Endothelial cell of umbilical vein (primary cell): Measurements from ENCODE around the gene CIB4.

Source experiments
- EZH2 ChIP-seq: IDR thresholded peaks from 2 replicates; pipeline ENCODE4 v1.6.1; 2012; ENCODE audit warnings: borderline replicate concordance, low read depth, mild to moderate bottlenecking, moderate library complexity, low read length, inconsistent platforms; ENCODE audit not compliant: severe bottlenecking
- FOS ChIP-seq: IDR thresholded peaks from 2 replicates; pipeline ENCODE4 v1.6.1; 2011; ENCODE audit warnings: mild to moderate bottlenecking, low read length, moderate library complexity, borderline replicate concordance; ENCODE audit not compliant: insufficient read depth
- GATA2 ChIP-seq: IDR thresholded peaks from 2 replicates; pipeline ENCODE4 v1.7.0; 2011; ENCODE audit warnings: low read depth, mild to moderate bottlenecking, moderate library complexity, mixed read lengths, low read length; ENCODE audit not compliant: insufficient read length, insufficient read depth
- MYC ChIP-seq: IDR thresholded peaks from one replicate; pipeline ENCODE4 v1.6.1; 2011; ENCODE audit warnings: mild to moderate bottlenecking, low read depth, low read length
- POLR2A ChIP-seq: IDR thresholded peaks from 2 replicates; pipeline ENCODE4 v1.6.1; 2012; ENCODE audit warnings: low read depth, mild to moderate bottlenecking, control low read depth, low read length
- POLR2AphosphoS5 ChIP-seq: IDR thresholded peaks from 2 replicates; pipeline ENCODE4 v1.6.1; 2012; ENCODE audit warnings: low read depth, mild to moderate bottlenecking, control low read depth, low read length, moderate library complexity; ENCODE audit not compliant: insufficient read depth
- TF ChIP-seq, protein P1 (sequence below), 2 donors: IDR thresholded peaks; 1 replicate in 1 of 2; 2 replicates in 1 of 2; pipeline ENCODE4 v1.5.1; 2011; ENCODE audit warnings: low read length in 2 of 2, mild to moderate bottlenecking in 2 of 2, moderate library complexity in 2 of 2, control low read depth in 1 of 2, inconsistent platforms in 1 of 2, low read depth in 1 of 2; ENCODE audit not compliant: insufficient read depth in 1 of 2; ENCODE audit errors: extremely low read depth in 1 of 2
- TF ChIP-seq, protein P2 (sequence below): IDR thresholded peaks from 2 replicates; pipeline ENCODE4 v1.6.1; 2011; ENCODE audit not compliant: insufficient read depth, insufficient read length

DNA sequence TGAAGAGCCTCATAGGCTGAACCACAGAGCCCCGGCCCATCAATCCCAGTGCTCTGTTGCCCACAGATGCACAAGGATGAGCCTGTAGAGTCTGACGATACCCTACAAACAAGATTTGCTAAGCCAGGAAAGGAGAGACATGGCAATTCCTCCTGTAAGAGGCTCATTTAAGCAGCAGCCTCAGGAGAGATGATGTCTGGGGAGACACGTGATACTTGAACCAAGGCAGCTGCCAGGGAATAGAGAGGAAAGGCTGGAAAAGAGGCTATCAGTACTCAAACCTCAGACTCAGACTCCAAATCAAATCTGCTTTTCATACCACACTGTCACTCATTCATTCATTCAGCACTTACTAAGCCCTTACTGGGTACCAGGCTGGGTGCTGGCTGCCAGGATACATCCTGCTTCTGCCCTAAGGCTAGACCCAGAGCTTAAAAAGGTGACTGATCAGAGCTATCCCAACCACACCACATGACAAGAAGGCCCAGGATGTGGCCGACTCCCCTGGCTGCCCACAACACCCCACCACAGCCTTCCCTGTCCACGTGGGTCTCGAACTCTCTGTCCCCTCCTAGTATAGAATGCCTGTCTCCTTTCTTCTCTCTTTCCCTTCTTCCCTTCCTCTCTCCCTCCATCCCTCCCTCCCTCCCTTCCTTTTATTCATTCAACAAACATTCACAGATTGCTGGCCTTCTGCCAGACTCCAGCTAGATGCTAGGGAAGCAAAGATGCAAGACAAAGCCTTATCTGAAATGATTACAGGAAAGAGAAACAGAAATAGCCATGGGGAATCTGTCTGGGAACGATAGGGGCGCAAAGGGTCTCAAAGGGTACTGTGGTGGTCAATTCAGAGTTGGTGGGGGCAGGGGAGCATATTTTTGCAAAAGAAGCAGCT is 27.9 kb upstream of the CIB4 start:
- TF ChIP-seq, protein P1, sequence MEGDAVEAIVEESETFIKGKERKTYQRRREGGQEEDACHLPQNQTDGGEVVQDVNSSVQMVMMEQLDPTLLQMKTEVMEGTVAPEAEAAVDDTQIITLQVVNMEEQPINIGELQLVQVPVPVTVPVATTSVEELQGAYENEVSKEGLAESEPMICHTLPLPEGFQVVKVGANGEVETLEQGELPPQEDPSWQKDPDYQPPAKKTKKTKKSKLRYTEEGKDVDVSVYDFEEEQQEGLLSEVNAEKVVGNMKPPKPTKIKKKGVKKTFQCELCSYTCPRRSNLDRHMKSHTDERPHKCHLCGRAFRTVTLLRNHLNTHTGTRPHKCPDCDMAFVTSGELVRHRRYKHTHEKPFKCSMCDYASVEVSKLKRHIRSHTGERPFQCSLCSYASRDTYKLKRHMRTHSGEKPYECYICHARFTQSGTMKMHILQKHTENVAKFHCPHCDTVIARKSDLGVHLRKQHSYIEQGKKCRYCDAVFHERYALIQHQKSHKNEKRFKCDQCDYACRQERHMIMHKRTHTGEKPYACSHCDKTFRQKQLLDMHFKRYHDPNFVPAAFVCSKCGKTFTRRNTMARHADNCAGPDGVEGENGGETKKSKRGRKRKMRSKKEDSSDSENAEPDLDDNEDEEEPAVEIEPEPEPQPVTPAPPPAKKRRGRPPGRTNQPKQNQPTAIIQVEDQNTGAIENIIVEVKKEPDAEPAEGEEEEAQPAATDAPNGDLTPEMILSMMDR (IDR thresholded peaks at IDR 0.05; ENCODE audit: extremely low read depth in 1 of 2, insufficient read depth in 1 of 2, low read depth in 1 of 2, low read length in 2 of 2), result no peak
- TF ChIP-seq EZH2 (no peak), POLR2A (no peak), POLR2AphosphoS5 (no peak), FOS (no peak), GATA2 (no peak), MYC (no peak)
- TF ChIP-seq, protein P2, sequence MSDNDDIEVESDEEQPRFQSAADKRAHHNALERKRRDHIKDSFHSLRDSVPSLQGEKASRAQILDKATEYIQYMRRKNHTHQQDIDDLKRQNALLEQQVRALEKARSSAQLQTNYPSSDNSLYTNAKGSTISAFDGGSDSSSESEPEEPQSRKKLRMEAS, result no peak
